T-helper 2 cell treated with Interferon-gamma antibody and Interleukin-4, amounts not matched to agents 100 ng/mL and 5 ng/mL, for 36 hours (primary cell): ENCODE results near the gene ICAM1. TPM values are rescaled to one million over a fixed set of nuclear protein-coding genes. Genes with fewer than 3 reads are reported as not detected.
"Not testable (repeated sequence)": the region's sequence is repeated elsewhere in the genome, so short reads cannot be mapped to it uniquely, and the experiment has no call there.

Experiments
- intact Hi-C: fragments of 100-400 bp; cut with micrococcal nuclease; formaldehyde crosslinking; loops from one replicate; pipeline ENCODE4 v1.15.1; 2023
- total RNA-seq: library from RNA; stranded (reverse); gene quantifications from 2 replicates; pipeline ENCODE4 v1.2.3, GENCODE V29; 2022

The ICAM1 gene
- total RNA-seq, 1 donor from 2014 or later = 21.7 TPM

- intact Hi-C loops = loop anchor here (1.0 to 2.0 kb wide), 2 partner anchors 15 to 109 kb away; partner anchors contain the start of genes ICAM4 and TYK2
These were observed 695 bp downstream of the ICAM1 start for GRCh38 chr19:10271543-10272086.

- intact Hi-C loops = no loop called here
These were observed 3.7 kb downstream of the ICAM1 start for GRCh38 chr19:10274589-10274988.

GRCh38 chr19:10277795-10278589, 7.1 kb downstream of the ICAM1 start:
- intact Hi-C loops = no loop called here

GRCh38 chr19:10278935-10279334, 8.0 kb downstream of the ICAM1 start:
- intact Hi-C loops = no loop called here

GRCh38 chr19:10279737-10280442, 9.0 kb downstream of the ICAM1 start:
- intact Hi-C loops = no loop called here

GRCh38 chr19:10282043-10282442, 11.1 kb downstream of the ICAM1 start:
- intact Hi-C loops = not testable (repeated sequence)

GRCh38 chr19:10283301-10284064, 12.6 kb downstream of the ICAM1 start:
- intact Hi-C loops = no loop called here

- intact Hi-C loops = no loop called here
These were observed 13.4 kb downstream of the ICAM1 start for GRCh38 chr19:10284065-10284959.

- intact Hi-C loops = no loop called here
These were observed 14.0 kb downstream of the ICAM1 start for GRCh38 chr19:10284960-10285278.

- intact Hi-C loops = no loop called here
These were observed 14.5 kb downstream of the ICAM1 start for GRCh38 chr19:10285393-10285792.

- intact Hi-C loops = loop anchor here (1.0 kb wide), 1 partner anchor 16 kb away; the partner anchor contains the start of gene ICAM1
These were observed 16.1 kb downstream of the ICAM1 start, which contains the start of gene ICAM4 for GRCh38 chr19:10286803-10287737. ICAM4 (plus strand) TSS chr19:10286955; CDS start chr19:10287013, 58 bp downstream.

GRCh38 chr19:10288662-10289166, 17.8 kb downstream of the ICAM1 start:
- intact Hi-C loops = no loop called here

- intact Hi-C loops = no loop called here
These were observed 18.4 kb downstream of the ICAM1 start for GRCh38 chr19:10289167-10289835.

- intact Hi-C loops = no loop called here
These were observed 19.0 kb downstream of the ICAM1 start, which contains the start of gene ICAM5 for GRCh38 chr19:10289836-10290356. ICAM5 (plus strand) TSS chr19:10289952; CDS start chr19:10290044, 92 bp downstream.

GRCh38 chr19:10290357-10290875, 19.5 kb downstream of the ICAM1 start:
- intact Hi-C loops = no loop called here

- intact Hi-C loops = no loop called here
These were observed 20.1 kb downstream of the ICAM1 start for GRCh38 chr19:10290876-10291553.

GRCh38 chr19:10291554-10292205, 20.8 kb downstream of the ICAM1 start:
- intact Hi-C loops = loop anchor here (2.0 kb wide), 1 partner anchor 41 kb away; the partner anchor contains the start of gene RAVER1
